NOMO-1 treated with DMSO at 0.1 percent for 48 hours (cell line): ENCODE results near the gene CORO6.

ENCODE experiments used
- DNase-seq: peaks from one replicate; lab custom pipeline; 2025; ENCODE audit not compliant: unreplicated experiment; lab: John Stamatoyannopoulos, UW

The CORO6 gene

GRCh38 chr17:29567304-29567553, 55.5 kb downstream of the CORO6 start:
- DNase-seq = no peak

GRCh38 chr17:29566473-29567303, 56.0 kb downstream of the CORO6 start, which contains the start of gene ABHD15:
Gene ABHD15 (minus strand): TSS chr17:29567037. CDS start chr17:29566966, 71 bp downstream.
- peak; percentile 73 for DNase-seq

- peak; percentile 25 for DNase-seq
These were observed 56.9 kb downstream of the CORO6 start for GRCh38 chr17:29565643-29566472.
